Measurements from ENCODE around the gene INF2.

DNA sequence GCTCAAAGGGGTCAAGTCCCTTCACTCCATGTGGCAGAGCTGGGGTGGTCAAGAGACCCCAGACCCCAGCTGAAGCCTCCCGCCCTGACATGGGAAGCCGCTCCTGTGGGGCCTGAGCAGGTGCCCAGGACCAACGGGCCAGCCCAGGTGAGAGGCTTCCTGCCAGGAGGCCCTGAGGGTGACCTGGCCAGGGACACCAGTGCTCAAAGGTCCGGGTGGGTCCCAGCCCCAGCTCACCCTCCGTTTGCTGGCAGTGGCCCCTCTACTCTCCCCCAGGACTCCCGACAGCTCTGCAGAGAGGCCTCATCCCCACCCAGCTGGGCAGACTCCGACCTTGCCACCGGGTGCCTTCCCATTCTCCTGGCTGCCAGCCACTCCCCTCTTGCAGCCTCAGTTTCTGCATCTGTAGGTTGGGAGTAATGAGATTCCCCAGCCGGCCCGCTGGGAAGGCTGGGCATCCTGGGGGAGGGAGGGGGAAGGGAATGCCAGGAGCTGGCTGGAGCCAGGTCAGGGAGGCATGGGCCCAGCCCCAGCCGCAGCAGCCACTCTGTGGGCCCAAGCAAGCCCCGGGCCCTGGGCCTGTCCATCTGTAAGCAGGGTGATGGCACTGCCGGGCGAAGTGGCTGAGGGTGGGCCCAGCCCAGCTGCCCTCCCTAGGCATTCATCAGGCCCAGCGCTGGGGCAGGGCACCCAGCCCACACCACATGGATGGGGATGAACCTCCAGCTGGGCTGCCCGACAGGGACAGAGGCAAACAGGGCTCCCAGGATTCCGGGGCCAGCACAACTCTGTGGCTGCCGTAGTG is 10.3 kb upstream of the INF2 start:
- TF ChIP-seq POLR2A (IDR thresholded peaks at IDR 0.05) (no peak), EP300 (IDR thresholded peaks at IDR 0.05) (no peak)
- TF ChIP-seq, protein P1, sequence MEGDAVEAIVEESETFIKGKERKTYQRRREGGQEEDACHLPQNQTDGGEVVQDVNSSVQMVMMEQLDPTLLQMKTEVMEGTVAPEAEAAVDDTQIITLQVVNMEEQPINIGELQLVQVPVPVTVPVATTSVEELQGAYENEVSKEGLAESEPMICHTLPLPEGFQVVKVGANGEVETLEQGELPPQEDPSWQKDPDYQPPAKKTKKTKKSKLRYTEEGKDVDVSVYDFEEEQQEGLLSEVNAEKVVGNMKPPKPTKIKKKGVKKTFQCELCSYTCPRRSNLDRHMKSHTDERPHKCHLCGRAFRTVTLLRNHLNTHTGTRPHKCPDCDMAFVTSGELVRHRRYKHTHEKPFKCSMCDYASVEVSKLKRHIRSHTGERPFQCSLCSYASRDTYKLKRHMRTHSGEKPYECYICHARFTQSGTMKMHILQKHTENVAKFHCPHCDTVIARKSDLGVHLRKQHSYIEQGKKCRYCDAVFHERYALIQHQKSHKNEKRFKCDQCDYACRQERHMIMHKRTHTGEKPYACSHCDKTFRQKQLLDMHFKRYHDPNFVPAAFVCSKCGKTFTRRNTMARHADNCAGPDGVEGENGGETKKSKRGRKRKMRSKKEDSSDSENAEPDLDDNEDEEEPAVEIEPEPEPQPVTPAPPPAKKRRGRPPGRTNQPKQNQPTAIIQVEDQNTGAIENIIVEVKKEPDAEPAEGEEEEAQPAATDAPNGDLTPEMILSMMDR (IDR thresholded peaks at IDR 0.05) = no peak

All from gastroesophageal sphincter (tissue), 3 donors.